ENCODE data around the gene DDX28. TPM values are rescaled to one million over a fixed set of nuclear protein-coding genes. Genes with fewer than 3 reads are reported as not detected.

The DDX28 gene
- total and polyA plus RNA-seq, 10 of the 15 experiments (the other 5 are each of a cell fraction or from before 2014, with no cell fraction given), result 3.6 to 40.4 (median 20.0) TPM

DNA sequence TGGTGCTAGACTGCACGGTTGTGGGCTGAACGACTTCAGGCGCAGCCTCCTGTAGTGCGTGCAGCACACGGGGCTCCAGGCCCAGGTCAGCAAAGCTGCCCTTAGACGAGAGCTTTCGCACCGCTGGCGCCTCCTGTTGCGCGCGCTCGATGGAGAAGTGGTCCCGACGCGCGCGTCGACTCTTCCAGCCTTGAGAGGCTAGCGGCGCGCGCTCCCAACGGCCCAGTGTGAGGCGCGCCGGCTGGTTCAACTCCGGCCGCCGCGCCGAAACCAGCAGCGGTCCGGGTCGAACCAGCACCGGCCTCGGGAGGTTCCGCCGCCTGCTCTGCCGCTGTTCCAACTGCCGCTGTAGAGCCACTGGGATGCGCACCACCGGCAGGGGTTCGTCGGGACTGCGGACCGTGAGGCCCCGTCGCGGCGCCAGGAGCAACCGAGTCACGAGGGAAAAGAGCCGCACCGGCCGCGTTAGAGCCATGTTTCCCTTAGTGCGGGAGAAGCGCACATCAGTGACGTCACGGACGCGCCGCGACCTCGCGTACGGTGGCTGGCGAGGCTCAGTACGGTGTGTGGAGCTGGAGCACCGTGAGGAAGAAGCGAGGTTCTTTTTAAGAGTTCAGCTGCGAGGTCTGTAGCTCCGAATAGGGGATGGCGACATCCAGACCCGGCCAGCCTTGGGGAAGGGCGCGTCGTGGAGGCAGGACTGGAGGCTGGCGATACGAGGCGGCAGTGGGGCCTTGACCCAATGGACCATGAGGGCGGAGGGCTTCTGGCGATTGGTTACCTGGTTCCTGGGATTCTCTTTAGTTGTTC is at the start of gene DDX28, which contains the start of gene DUS2 (continued):
- no peak for TF ChIP-seq ZNF274 (IDR thresholded peaks at IDR 0.05; ENCODE audit: insufficient read depth, insufficient read length)
- TF ChIP-seq CBX3 (IDR thresholded peaks at IDR 0.05; ENCODE audit: borderline replicate concordance, low read depth), result no peak
- no peak for TF ChIP-seq FOS (IDR thresholded peaks at IDR 0.05; ENCODE audit: borderline replicate concordance, extremely low read depth, insufficient read length)
- TF ChIP-seq EZH2 (IDR thresholded peaks at IDR 0.05; ENCODE audit: borderline replicate concordance, control insufficient read depth, low read depth, low read length), result no peak
- peak; percentile 73; the same call in 2 of the 3 replicates for TF ChIP-seq POU2F2 (IDR thresholded peaks at IDR 0.05; ENCODE audit: borderline replicate concordance, low read depth, low read length)
- no peak for TF ChIP-seq CHD1 (IDR thresholded peaks at IDR 0.05; ENCODE audit: low read depth, low read length)
- TF ChIP-seq, protein P1, sequence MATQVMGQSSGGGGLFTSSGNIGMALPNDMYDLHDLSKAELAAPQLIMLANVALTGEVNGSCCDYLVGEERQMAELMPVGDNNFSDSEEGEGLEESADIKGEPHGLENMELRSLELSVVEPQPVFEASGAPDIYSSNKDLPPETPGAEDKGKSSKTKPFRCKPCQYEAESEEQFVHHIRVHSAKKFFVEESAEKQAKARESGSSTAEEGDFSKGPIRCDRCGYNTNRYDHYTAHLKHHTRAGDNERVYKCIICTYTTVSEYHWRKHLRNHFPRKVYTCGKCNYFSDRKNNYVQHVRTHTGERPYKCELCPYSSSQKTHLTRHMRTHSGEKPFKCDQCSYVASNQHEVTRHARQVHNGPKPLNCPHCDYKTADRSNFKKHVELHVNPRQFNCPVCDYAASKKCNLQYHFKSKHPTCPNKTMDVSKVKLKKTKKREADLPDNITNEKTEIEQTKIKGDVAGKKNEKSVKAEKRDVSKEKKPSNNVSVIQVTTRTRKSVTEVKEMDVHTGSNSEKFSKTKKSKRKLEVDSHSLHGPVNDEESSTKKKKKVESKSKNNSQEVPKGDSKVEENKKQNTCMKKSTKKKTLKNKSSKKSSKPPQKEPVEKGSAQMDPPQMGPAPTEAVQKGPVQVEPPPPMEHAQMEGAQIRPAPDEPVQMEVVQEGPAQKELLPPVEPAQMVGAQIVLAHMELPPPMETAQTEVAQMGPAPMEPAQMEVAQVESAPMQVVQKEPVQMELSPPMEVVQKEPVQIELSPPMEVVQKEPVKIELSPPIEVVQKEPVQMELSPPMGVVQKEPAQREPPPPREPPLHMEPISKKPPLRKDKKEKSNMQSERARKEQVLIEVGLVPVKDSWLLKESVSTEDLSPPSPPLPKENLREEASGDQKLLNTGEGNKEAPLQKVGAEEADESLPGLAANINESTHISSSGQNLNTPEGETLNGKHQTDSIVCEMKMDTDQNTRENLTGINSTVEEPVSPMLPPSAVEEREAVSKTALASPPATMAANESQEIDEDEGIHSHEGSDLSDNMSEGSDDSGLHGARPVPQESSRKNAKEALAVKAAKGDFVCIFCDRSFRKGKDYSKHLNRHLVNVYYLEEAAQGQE (IDR thresholded peaks at IDR 0.05; ENCODE audit: low read depth, low read length), result no peak
- peak; percentile 68 for TF ChIP-seq NR2F1 (conservative IDR thresholded peaks at IDR 0.05)
- TF ChIP-seq, protein P2, sequence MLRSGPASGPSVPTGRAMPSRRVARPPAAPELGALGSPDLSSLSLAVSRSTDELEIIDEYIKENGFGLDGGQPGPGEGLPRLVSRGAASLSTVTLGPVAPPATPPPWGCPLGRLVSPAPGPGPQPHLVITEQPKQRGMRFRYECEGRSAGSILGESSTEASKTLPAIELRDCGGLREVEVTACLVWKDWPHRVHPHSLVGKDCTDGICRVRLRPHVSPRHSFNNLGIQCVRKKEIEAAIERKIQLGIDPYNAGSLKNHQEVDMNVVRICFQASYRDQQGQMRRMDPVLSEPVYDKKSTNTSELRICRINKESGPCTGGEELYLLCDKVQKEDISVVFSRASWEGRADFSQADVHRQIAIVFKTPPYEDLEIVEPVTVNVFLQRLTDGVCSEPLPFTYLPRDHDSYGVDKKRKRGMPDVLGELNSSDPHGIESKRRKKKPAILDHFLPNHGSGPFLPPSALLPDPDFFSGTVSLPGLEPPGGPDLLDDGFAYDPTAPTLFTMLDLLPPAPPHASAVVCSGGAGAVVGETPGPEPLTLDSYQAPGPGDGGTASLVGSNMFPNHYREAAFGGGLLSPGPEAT (IDR thresholded peaks at IDR 0.05; ENCODE audit: low read depth), result peak; percentile 99
- TF ChIP-seq, protein P3, sequence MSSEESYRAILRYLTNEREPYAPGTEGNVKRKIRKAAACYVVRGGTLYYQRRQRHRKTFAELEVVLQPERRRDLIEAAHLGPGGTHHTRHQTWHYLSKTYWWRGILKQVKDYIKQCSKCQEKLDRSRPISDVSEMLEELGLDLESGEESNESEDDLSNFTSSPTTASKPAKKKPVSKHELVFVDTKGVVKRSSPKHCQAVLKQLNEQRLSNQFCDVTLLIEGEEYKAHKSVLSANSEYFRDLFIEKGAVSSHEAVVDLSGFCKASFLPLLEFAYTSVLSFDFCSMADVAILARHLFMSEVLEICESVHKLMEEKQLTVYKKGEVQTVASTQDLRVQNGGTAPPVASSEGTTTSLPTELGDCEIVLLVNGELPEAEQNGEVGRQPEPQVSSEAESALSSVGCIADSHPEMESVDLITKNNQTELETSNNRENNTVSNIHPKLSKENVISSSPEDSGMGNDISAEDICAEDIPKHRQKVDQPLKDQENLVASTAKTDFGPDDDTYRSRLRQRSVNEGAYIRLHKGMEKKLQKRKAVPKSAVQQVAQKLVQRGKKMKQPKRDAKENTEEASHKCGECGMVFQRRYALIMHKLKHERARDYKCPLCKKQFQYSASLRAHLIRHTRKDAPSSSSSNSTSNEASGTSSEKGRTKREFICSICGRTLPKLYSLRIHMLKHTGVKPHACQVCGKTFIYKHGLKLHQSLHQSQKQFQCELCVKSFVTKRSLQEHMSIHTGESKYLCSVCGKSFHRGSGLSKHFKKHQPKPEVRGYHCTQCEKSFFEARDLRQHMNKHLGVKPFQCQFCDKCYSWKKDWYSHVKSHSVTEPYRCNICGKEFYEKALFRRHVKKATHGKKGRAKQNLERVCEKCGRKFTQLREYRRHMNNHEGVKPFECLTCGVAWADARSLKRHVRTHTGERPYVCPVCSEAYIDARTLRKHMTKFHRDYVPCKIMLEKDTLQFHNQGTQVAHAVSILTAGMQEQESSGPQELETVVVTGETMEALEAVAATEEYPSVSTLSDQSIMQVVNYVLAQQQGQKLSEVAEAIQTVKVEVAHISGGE (CRISPR knock-in tag; IDR thresholded peaks at IDR 0.05), result peak; percentile 59
- TF ChIP-seq GATAD2B (conservative IDR thresholded peaks at IDR 0.05; ENCODE audit: low read depth), result 0 out of 2 replicates have a peak, but pooled peaks have one; percentile 40
- TF ChIP-seq YY1 (IDR thresholded peaks at IDR 0.05; ENCODE audit: low read depth, low read length), result peak; percentile 95
- peak; percentile 95 for TF ChIP-seq SIN3A (IDR thresholded peaks at IDR 0.05; ENCODE audit: low read depth, low read length)
- TF ChIP-seq RCOR1 (conservative IDR thresholded peaks at IDR 0.05; ENCODE audit: low read depth, low read length), result no peak
- 0 out of 2 replicates have a peak, but pooled peaks have one; percentile 3 for TF ChIP-seq JUND (IDR thresholded peaks at IDR 0.05; ENCODE audit: low read depth, low read length)
- TF ChIP-seq, protein P4, sequence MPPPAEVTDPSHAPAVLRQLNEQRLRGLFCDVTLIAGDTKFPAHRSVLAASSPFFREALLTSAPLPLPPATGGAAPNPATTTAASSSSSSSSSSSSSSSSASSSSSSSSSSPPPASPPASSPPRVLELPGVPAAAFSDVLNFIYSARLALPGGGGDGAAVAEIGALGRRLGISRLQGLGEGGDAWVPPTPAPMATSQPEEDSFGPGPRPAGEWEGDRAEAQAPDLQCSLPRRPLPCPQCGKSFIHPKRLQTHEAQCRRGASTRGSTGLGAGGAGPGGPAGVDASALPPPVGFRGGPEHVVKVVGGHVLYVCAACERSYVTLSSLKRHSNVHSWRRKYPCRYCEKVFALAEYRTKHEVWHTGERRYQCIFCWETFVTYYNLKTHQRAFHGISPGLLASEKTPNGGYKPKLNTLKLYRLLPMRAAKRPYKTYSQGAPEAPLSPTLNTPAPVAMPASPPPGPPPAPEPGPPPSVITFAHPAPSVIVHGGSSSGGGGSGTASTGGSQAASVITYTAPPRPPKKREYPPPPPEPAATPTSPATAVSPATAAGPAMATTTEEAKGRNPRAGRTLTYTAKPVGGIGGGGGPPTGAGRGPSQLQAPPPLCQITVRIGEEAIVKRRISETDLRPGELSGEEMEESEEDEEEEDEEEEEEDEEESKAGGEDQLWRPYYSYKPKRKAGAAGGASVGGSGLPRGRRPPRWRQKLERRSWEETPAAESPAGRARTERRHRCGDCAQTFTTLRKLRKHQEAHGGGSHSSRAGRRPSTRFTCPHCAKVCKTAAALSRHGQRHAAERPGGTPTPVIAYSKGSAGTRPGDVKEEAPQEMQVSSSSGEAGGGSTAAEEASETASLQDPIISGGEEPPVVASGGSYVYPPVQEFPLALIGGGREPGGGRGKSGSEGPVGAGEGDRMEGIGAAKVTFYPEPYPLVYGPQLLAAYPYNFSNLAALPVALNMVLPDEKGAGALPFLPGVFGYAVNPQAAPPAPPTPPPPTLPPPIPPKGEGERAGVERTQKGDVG (CRISPR knock-in tag; IDR thresholded peaks at IDR 0.05), result no peak
- TF ChIP-seq HDAC2 (IDR thresholded peaks at IDR 0.05), result 0 out of 2 replicates have a peak, but pooled peaks have one; percentile 44
- no peak; the same call in 1 of the 2 replicates for TF ChIP-seq SMAD5 (IDR thresholded peaks at IDR 0.05; ENCODE audit: low read depth)

Data from GM12878 (cell line).